H1 (cell line): Measurements from ENCODE around the gene HOXD12. TPM values are rescaled to one million over a fixed set of nuclear protein-coding genes. Genes with fewer than 3 reads are reported as not detected.

Experiments
- CTCF ChIA-PET: fragments of 300-600 bp; sonication (Branson Sonifier 250); formaldehyde crosslinking; loops from one replicate; lab custom pipeline; 2021; ENCODE audit not compliant: partially characterized antibody; lab: Charles Lee
- POLR2A ChIA-PET: fragments of 300-600 bp; sonication (Branson Sonifier 250); formaldehyde crosslinking; loops from one replicate; lab custom pipeline; 2021; ENCODE audit warnings: inconsistent platforms; ENCODE audit not compliant: partially characterized antibody; lab: Charles Lee
- DNase-seq, 2 experiments: peaks; one replicate each; pipeline versions ENCODE4 v3.0.0 to v3.0.0-alpha.2; 2010 to 2022; ENCODE audit warnings: low spot score in 2 of 2, low read depth in 1 of 2, mixed read lengths in 1 of 2
- FAIRE-seq: peaks from 2 replicates; lab custom pipeline; 2011; peaks lifted over from hg19 to GRCh38; lab: Jason Lieb, UNC
- H2AFZ ChIP-seq: 2 replicates; pipeline ENCODE4 v1.8.1; 2012; ENCODE audit warnings: low read length, inconsistent platforms
- H2AK5ac ChIP-seq: 2 replicates; pipeline ENCODE4 v1.6.1; 2013; ENCODE audit warnings: low read depth, low read length
- H2BK120ac ChIP-seq: replicated peaks from 2 replicates; pipeline ENCODE3; 2013; ENCODE audit warnings: low read depth, low read length, inconsistent platforms
- H2BK12ac ChIP-seq: 2 replicates; pipeline ENCODE4 v1.6.1; 2013; ENCODE audit warnings: low read depth, low read length
- H2BK15ac ChIP-seq: 2 replicates; pipeline ENCODE4 v1.6.1; 2013; ENCODE audit warnings: low read length
- H2BK20ac ChIP-seq: 2 replicates; pipeline ENCODE4 v1.6.1; 2013; ENCODE audit warnings: low read length
- H2BK5ac ChIP-seq: 2 replicates; pipeline ENCODE4 v1.6.1; 2013; ENCODE audit warnings: low read depth, low read length
- H3K14ac ChIP-seq: 2 replicates; pipeline ENCODE4 v1.6.1; 2013; ENCODE audit warnings: inconsistent platforms; ENCODE audit not compliant: insufficient read length
- H3K18ac ChIP-seq: 2 replicates; pipeline ENCODE4 v1.6.1; 2013; ENCODE audit warnings: low read length; ENCODE audit errors: extremely low read depth
- H3K23ac ChIP-seq: 2 replicates; pipeline ENCODE4 v1.6.1; 2013; ENCODE audit warnings: inconsistent platforms; ENCODE audit not compliant: insufficient read length
- H3K23me2 ChIP-seq: 2 replicates; pipeline ENCODE4 v1.6.1; 2013; ENCODE audit warnings: low read depth, low read length
- H3K27ac ChIP-seq: 2 replicates; pipeline ENCODE4 v1.6.1; 2011; ENCODE audit warnings: low read depth, low read length, inconsistent platforms
- H3K27me3 ChIP-seq, 4 experiments: replicated peaks in 1 of 4; 1 replicate in 1 of 4; 2 replicates in 3 of 4; pipeline versions ENCODE4 v1.6.1 to v1.8.1; 2011 to 2013; ENCODE audit warnings: low read length in 3 of 4, mild to moderate bottlenecking in 3 of 4, inconsistent platforms in 2 of 4, mixed read lengths in 2 of 4, moderate library complexity in 1 of 4; ENCODE audit not compliant: control insufficient read depth in 3 of 4, insufficient read depth in 3 of 4; ENCODE audit errors: extremely low read depth in 1 of 4
- H3K36me3 ChIP-seq, 4 experiments: 2 replicates each; pipeline versions ENCODE4 v1.6.1 to v1.8.1; 2011 to 2013; ENCODE audit warnings: mild to moderate bottlenecking in 4 of 4, low read length in 3 of 4, moderate library complexity in 2 of 4, control low read depth in 1 of 4, inconsistent platforms in 1 of 4; ENCODE audit not compliant: insufficient read depth in 4 of 4, control insufficient read depth in 2 of 4
- H3K4ac ChIP-seq: replicated peaks from 2 replicates; pipeline ENCODE3; 2013; ENCODE audit warnings: low read length, low read depth, mixed read lengths, inconsistent platforms; ENCODE audit not compliant: insufficient read length
- H3K4me1 ChIP-seq, 4 experiments: replicated peaks in 1 of 4; 1 replicate in 1 of 4; 2 replicates in 3 of 4; pipeline versions ENCODE4 v1.6.1 to v1.8.1; 2011 to 2013; ENCODE audit warnings: low read length in 3 of 4, inconsistent platforms in 2 of 4, mixed read lengths in 1 of 4; ENCODE audit not compliant: insufficient read depth in 4 of 4, control insufficient read depth in 3 of 4
- H3K4me2 ChIP-seq, 2 experiments: 2 replicates each; pipeline versions ENCODE4 v1.6.1 to v1.8.1; 2011 to 2013; ENCODE audit warnings: low read depth in 2 of 2, low read length in 2 of 2, control low read depth in 1 of 2, inconsistent platforms in 1 of 2, mild to moderate bottlenecking in 1 of 2; ENCODE audit not compliant: insufficient read depth in 1 of 2
- H3K4me3 ChIP-seq, 4 experiments: fragments of 200-600, 300-600 bp in 1 of 4; sonication (generic), shearing (Covaris generic), sonication (Bioruptor Twin) in 1 of 4; 2 replicates each; pipeline versions ENCODE4 v1.5.1 to v1.8.1; 2011 to 2016; ENCODE audit warnings: low read length in 4 of 4, low read depth in 3 of 4, control low read depth in 2 of 4, inconsistent platforms in 2 of 4, mild to moderate bottlenecking in 2 of 4, mixed read lengths in 1 of 4, moderate library complexity in 1 of 4; ENCODE audit not compliant: insufficient read depth in 2 of 4; ENCODE audit errors: extremely low read depth in 1 of 4
- H3K56ac ChIP-seq: replicated peaks from 2 replicates; pipeline ENCODE3; 2013; ENCODE audit warnings: low read depth, mild to moderate bottlenecking, mixed read lengths, low read length, inconsistent platforms; ENCODE audit not compliant: insufficient read length
- H3K79me1 ChIP-seq: 2 replicates; pipeline ENCODE4 v1.6.1; 2013; ENCODE audit warnings: low read depth, low read length, control low read depth
- H3K79me2 ChIP-seq, 2 experiments: 2 replicates each; pipeline versions ENCODE4 v1.6.1 to v1.8.1; 2012 to 2013; ENCODE audit warnings: low read length in 2 of 2, mild to moderate bottlenecking in 2 of 2, inconsistent platforms in 1 of 2; ENCODE audit not compliant: insufficient read depth in 2 of 2, control insufficient read depth in 1 of 2
- H3K9ac ChIP-seq, 4 experiments: replicated peaks in 1 of 4; 1 replicate in 1 of 4; 2 replicates in 3 of 4; pipeline versions ENCODE4 v1.6.1 to v1.8.1; 2011 to 2013; ENCODE audit warnings: low read depth in 3 of 4, low read length in 3 of 4, control low read depth in 2 of 4, mild to moderate bottlenecking in 2 of 4, moderate library complexity in 2 of 4, inconsistent platforms in 1 of 4; ENCODE audit errors: extremely low read depth in 1 of 4
- H3K9me3 ChIP-seq, 2 experiments: 2 replicates each; pipeline versions ENCODE4 v1.6.1 to v1.8.1; 2012 to 2013; ENCODE audit warnings: mild to moderate bottlenecking in 2 of 2, moderate library complexity in 2 of 2, control low read depth in 1 of 2, inconsistent platforms in 1 of 2, low read depth in 1 of 2, low read length in 1 of 2, mixed read lengths in 1 of 2; ENCODE audit not compliant: insufficient read depth in 2 of 2
- H4K20me1 ChIP-seq, 2 experiments: replicated peaks in 1 of 2; 2 replicates each; pipeline versions ENCODE3 to v1.8.1; 2011 to 2013; ENCODE audit warnings: inconsistent platforms in 2 of 2, low read length in 2 of 2, mild to moderate bottlenecking in 1 of 2; ENCODE audit not compliant: insufficient read depth in 2 of 2, control insufficient read depth in 1 of 2
- H4K5ac ChIP-seq: 2 replicates; pipeline ENCODE4 v1.6.1; 2013; ENCODE audit warnings: low read length, low read depth, mixed read lengths, inconsistent platforms; ENCODE audit not compliant: insufficient read length
- H4K8ac ChIP-seq: 2 replicates; pipeline ENCODE4 v1.8.0; 2013; ENCODE audit warnings: mild to moderate bottlenecking, moderate library complexity, low read length, inconsistent platforms; ENCODE audit not compliant: insufficient read depth; ENCODE audit errors: extremely low read depth
- H4K91ac ChIP-seq: replicated peaks from 2 replicates; pipeline ENCODE3; 2013; ENCODE audit warnings: low read length, mixed read lengths, inconsistent platforms; ENCODE audit not compliant: insufficient read length
- ATF3 ChIP-seq: IDR thresholded peaks from 2 replicates; pipeline ENCODE4 v1.6.1; 2011; ENCODE audit warnings: low read depth, mild to moderate bottlenecking, low read length; ENCODE audit not compliant: insufficient read depth
- EZH2 ChIP-seq: fragments of 200-600 bp; sonication (generic); IDR thresholded peaks from 2 replicates; pipeline ENCODE4 v1.7.1; 2012; ENCODE audit warnings: low read depth, mild to moderate bottlenecking, moderate library complexity, low read length, inconsistent platforms; ENCODE audit not compliant: severe bottlenecking
- KDM5A ChIP-seq: fragments of 200-600 bp; IDR thresholded peaks from 2 replicates; pipeline ENCODE4 v1.7.1; 2012; ENCODE audit warnings: mild to moderate bottlenecking, low read length, inconsistent platforms, mixed read lengths
- RNF2 ChIP-seq: fragments of 200-900, 300-1000 bp; sonication (generic); IDR thresholded peaks from 2 replicates; pipeline ENCODE4 v1.7.1; 2016; ENCODE audit warnings: borderline replicate concordance, low read depth, mild to moderate bottlenecking, antibody characterized with exemption, low read length; ENCODE audit not compliant: poor library complexity, severe bottlenecking; ENCODE audit errors: missing control alignments
- SIX5 ChIP-seq: IDR thresholded peaks from 2 replicates; pipeline ENCODE4 v1.6.1; 2011; ENCODE audit warnings: mild to moderate bottlenecking, low read depth, low read length
- SP4 ChIP-seq: IDR thresholded peaks from 2 replicates; pipeline ENCODE4 v1.6.1; 2012; ENCODE audit warnings: low read length, inconsistent platforms
- SUZ12 ChIP-seq: fragments of 200-600 bp; sonication (generic); IDR thresholded peaks from 2 replicates; pipeline ENCODE4 v1.6.1; 2012; ENCODE audit warnings: mild to moderate bottlenecking, inconsistent platforms, low read length, moderate library complexity, mixed read lengths
- TAF1 ChIP-seq: IDR thresholded peaks from 2 replicates; pipeline ENCODE4 v1.6.1; 2011; ENCODE audit warnings: mild to moderate bottlenecking, low read depth, low read length
- TAF7 ChIP-seq: optimal IDR thresholded peaks from 2 replicates; pipeline ENCODE3; 2011; ENCODE audit warnings: low read depth, mild to moderate bottlenecking, inconsistent platforms, low read length, moderate library complexity, borderline replicate concordance
- WGBS, 2 experiments: shearing (Covaris generic) in 1 of 2; methylation state at CpG; one replicate each; pipeline versions ENCODE4 v1.1.6 to v1.1.7; 2013 to 2015; ENCODE audit warnings: low lambda C conversion rate in 2 of 2, mixed read lengths in 2 of 2, inconsistent platforms in 1 of 2, low coverage in 1 of 2, missing lambda C conversion rate in 1 of 2; ENCODE audit not compliant: insufficient replicate concordance in 2 of 2, insufficient coverage in 1 of 2, insufficient read length in 1 of 2; ENCODE audit errors: extremely low coverage in 1 of 2, missing lambda C conversion rate in 1 of 2; 5-methylcytosine and 5-hydroxymethylcytosine counted together
- polyA plus RNA-seq, 7 experiments: library from polyadenylated mRNA; depleted of rRNA in 3 of 7; stranded (reverse) in 5 of 7; unstranded in 2 of 7; fragments of >200 nt in 5 of 7; fragments of 200-250 nt in 2 of 7; gene quantifications; 1 replicate in 5 of 7; 2 replicates in 1 of 7; 4 replicates in 1 of 7; pipeline versions ENCODE4 v1.2.1 to v1.2.3, GENCODE V29; 2011 to 2013; ENCODE audit warnings: missing spikeins in 2 of 7, mixed read lengths in 2 of 7
- total RNA-seq: library from RNA; stranded (reverse); fragmentation: NEBNext Ultra II Directional; extraction: Animal tissue kit (Norgen Biotek cat#: 25700); gene quantifications from 2 replicates; pipeline ENCODE4 v1.2.1, GENCODE V29; 2021

Gene HOXD12
- total and polyA plus RNA-seq, 2 of the 8 experiments (the other 6 are each of a cell fraction or from before 2014, with no cell fraction given), result not detected

GRCh38 chr2:176117823-176118371 lies 18.3 kb downstream of the HOXD12 start:
- POLR2A ChIA-PET, result no interaction called here
- Histone ChIP-seq H4K5ac (no peak overlapping the region), H3K56ac (no peak overlapping the region)

More at GRCh38 chr2:176117823-176118371, 18.3 kb downstream of the HOXD12 start:
- Histone ChIP-seq H2BK5ac (no peak overlapping the region), H2BK15ac (no peak overlapping the region), H3K4me3 (no peak overlapping the region), H3K9me3 (peaks cover 0 to 16% of the 10 kb centered on the region in 2 experiments; a peak in 2 of 4 replicates), H3K36me3 (peaks cover 0 to 22% (median 0%) of the 10 kb centered on the region in 4 experiments; a peak in 1 of 8 replicates), H4K8ac (0 out of 2 replicates have a peak overlapping the region, but pooled peaks have one; percentile 21), H3K9ac (no peak overlapping the region), H3K27me3 (peaks cover 92 to 100% (median 100%) of the 10 kb centered on the region in 4 experiments), H2BK12ac (no peak overlapping the region), H3K27ac (no peak overlapping the region), H3K23me2 (peaks cover 2% of the 10 kb centered on the region; the same call in 1 of the 2 replicates), H3K79me2 (no peaks in the 10 kb centered on the region), H3K4ac (no peak overlapping the region), H3K79me1 (no peaks in the 10 kb centered on the region), H3K23ac (no peak overlapping the region), H4K91ac (no peak overlapping the region), H2AFZ (no peak overlapping the region), H4K20me1 (peaks cover 21 to 35% of the 10 kb centered on the region in 2 experiments), H3K18ac (no peak overlapping the region), H3K4me1 (peaks cover 0 to 13% (median 4%) of the 10 kb centered on the region in 4 experiments; a peak in 4 of 7 replicates), H3K14ac (no peak overlapping the region), H3K4me2 (no peak overlapping the region), H2AK5ac (0 out of 2 replicates have a peak overlapping the region, but pooled peaks have one; percentile 27), H2BK20ac (no peak overlapping the region), H2BK120ac (no peak overlapping the region)
- peak; percentile 17 for TF ChIP-seq RNF2
- TF ChIP-seq EZH2, result peak; percentile 49
- TF ChIP-seq KDM5A, result no peak
- no peak for TF ChIP-seq TAF7
- no peak for TF ChIP-seq SP4
- TF ChIP-seq SIX5, result no peak
- peak; percentile 79 for TF ChIP-seq SUZ12
- no peak for TF ChIP-seq TAF1
- TF ChIP-seq ATF3, result no peak
- CTCF ChIA-PET, result interaction anchor here (1.1 to 5.1 kb wide), 9 partner anchors 9 to 519 kb away, joined by 3 to 19 read pairs (median 4); no protein-coding TSS in a partner anchor
- 49% methylated on average over 10 of the region's 11 CpGs; no CpG with 5 or more reads in 1 of the 2 experiments for WGBS, 2 experiments
- DNase-seq (no peak), FAIRE-seq (no peak)
